T-helper 1 cell treated with Interleukin-12 subunit alpha and Interleukin-12 subunit beta and Interleukin-4 antibody, amounts not matched to agents 30 ng/mL and 1 ng/mL, for 36 hours (primary cell): ENCODE results near the gene PHETA1. TPM values are rescaled to one million over a fixed set of nuclear protein-coding genes. Genes with fewer than 3 reads are reported as not detected.

ENCODE experiments used
- intact Hi-C: fragments of 100-400 bp; cut with micrococcal nuclease; formaldehyde crosslinking; loops from one replicate; pipeline ENCODE4 v1.15.1; 2024
- total RNA-seq: library from RNA; stranded (reverse); gene quantifications from 2 replicates; pipeline ENCODE4 v1.2.3, GENCODE V29; 2022

PHETA1 gene
- total RNA-seq, 1 donor from 2014 or later = 1.1 TPM

- intact Hi-C loops = no loop called here
Measured at GRCh38 chr12:111328138-111328537, 40.8 kb downstream of the PHETA1 start.

- intact Hi-C loops = no loop called here
Measured at GRCh38 chr12:111327474-111327873, 41.4 kb downstream of the PHETA1 start.

- intact Hi-C loops = no loop called here
Measured at GRCh38 chr12:111322336-111323250, 46.3 kb downstream of the PHETA1 start.

GRCh38 chr12:111321317-111321716, 47.6 kb downstream of the PHETA1 start:
- intact Hi-C loops = no loop called here

DNA sequence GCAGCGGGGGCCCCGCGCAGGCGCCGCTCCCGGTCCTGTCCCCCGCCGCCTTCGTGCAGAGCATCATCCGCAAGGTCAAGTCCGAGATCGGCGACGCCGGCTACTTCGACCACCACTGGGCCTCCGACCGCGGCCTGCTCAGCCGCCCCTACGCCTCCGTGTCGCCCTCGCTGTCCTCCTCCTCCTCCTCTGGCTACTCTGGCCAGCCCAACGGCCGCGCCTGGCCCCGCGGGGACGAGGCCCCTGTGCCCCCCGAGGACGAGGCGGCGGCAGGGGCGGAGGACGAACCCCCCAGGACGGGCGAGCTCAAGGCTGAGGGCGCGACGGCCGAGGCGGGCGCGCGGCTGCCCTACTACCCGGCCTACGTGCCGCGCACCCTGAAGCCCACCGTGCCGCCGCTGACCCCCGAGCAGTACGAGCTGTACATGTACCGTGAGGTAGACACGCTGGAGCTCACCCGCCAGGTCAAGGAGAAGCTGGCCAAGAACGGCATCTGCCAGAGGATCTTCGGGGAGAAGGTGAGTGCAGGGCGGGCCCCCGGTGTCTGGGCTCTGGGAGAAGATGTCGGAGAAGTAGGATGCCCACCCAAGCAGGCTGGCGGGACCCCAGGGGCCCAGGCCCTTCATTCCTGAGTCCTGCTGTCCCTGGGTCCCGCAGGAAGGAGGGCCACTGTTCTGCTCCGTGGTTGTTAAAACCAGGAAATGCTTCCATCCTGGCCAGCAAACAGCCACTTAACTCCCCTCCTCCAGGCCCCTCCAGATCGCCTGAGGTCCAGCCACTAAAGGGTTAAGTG, 48.4 kb downstream of the PHETA1 start:
- intact Hi-C loops = no loop called here

- intact Hi-C loops = no loop called here
Measured at GRCh38 chr12:111319600-111320257, 49.2 kb downstream of the PHETA1 start.

GRCh38 chr12:111318450-111318849, 50.4 kb downstream of the PHETA1 start:
- intact Hi-C loops = no loop called here

DNA sequence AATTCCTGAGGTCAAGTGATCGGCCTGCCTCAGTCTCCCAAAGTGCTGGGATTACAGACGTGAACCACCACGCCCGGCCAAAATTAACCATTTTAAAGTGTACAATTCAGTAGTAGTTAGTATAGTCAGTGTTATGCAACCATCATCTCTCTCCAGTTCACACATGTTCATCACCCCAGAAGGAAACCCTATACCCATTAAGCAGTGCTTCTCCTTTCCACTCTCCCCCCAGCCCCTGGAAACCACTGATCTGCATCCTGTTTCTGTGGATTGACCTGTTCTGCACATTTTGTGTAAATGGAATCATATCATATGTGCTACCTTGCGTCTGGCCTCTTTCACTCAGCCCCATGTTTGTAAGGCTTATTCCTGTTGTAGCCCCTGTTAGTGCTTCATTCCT, 52.2 kb downstream of the PHETA1 start:
- intact Hi-C loops = no loop called here

GRCh38 chr12:111314953-111315539, 53.8 kb downstream of the PHETA1 start:
- intact Hi-C loops = no loop called here

DNA sequence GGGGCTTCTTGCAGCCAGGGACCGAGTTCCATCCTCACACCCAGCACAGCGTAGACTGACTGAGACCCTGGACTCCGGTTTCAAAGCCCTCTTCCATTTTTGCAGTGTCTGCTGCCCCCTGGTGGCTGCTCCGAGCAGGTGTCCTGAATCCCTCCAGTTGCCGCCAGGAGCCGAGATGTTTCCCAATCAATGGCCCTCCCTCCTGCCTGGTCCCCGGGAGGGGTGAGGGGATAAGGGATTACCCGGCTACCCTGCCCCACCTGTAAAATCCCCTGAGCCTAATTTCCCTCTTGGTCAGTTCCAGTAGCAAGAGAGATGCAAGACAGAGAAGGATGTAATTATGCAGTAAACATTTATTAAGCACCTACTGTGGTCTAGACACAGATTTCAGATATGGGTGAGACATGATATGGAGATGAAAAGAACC, 55.0 kb downstream of the PHETA1 start:
- intact Hi-C loops = loop anchor here (1.0 kb wide), 2 partner anchors 377 to 420 kb away; no protein-coding TSS in a partner anchor

DNA sequence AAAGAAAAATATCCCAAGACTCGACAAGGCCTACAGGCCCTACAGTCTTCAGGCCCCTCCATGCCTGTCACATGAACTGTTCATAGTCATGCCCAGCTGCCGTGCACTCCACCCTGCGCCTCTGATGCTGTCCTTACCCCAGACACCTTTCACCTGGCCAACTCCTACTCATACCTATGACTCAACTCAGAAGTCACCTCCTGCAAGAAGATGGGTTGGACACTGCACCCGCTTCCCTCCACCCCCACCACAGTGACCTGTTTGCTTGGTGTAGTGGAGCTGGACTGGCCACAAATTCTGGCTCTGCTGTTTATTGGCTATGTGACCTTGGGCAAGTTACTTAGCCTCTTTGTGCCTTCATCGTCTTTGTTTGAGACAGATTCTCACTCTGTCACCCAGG, 56.2 kb downstream of the PHETA1 start:
- intact Hi-C loops = loop anchor here (1.0 kb wide), 2 partner anchors 375 to 418 kb away; no protein-coding TSS in a partner anchor

- intact Hi-C loops = no loop called here
Measured at GRCh38 chr12:111312016-111312415, 56.9 kb downstream of the PHETA1 start.

- intact Hi-C loops = no loop called here
Measured at GRCh38 chr12:111311011-111311410, 57.9 kb downstream of the PHETA1 start.

Other genes starting within 250 kb of the PHETA1 start
- gene SH2B3, start 36.8 kb upstream of the PHETA1 start, total RNA-seq = 36.1 and 39.8 TPM in 2 replicates
- gene ATXN2, start 230.2 kb upstream of the PHETA1 start, total RNA-seq = 41.6 and 50.3 TPM in 2 replicates